GM12878 (cell line): ENCODE results near the gene ATL1.

ENCODE experiments used
- ATF3 ChIP-seq: IDR thresholded peaks from 2 replicates; pipeline ENCODE4 v1.6.1; 2011; ENCODE audit warnings: low read depth, mild to moderate bottlenecking, low read length, moderate library complexity, borderline replicate concordance; ENCODE audit errors: extremely low read depth
- CHD1 ChIP-seq: IDR thresholded peaks from 2 replicates; pipeline ENCODE4 v1.6.1; 2012; ENCODE audit warnings: low read depth, low read length, improper control_type of control experiment
- CTCF ChIP-seq, 3 experiments: IDR thresholded peaks in 2 of 3; conservative IDR thresholded peaks in 1 of 3; 2 replicates each; pipeline ENCODE4 v1.5.1; 2011; ENCODE audit warnings: low read depth in 3 of 3, low read length in 3 of 3, mild to moderate bottlenecking in 3 of 3, control low read depth in 2 of 3, moderate library complexity in 2 of 3, inconsistent platforms in 1 of 3, mixed read lengths in 1 of 3; ENCODE audit not compliant: control insufficient read depth in 2 of 3, insufficient read depth in 1 of 3; ENCODE audit errors: extremely low read depth in 1 of 3
- E2F4 ChIP-seq: IDR thresholded peaks from 2 replicates; pipeline ENCODE4 v1.6.1; 2012; ENCODE audit warnings: low read depth, low read length, improper control_type of control experiment
- E4F1 ChIP-seq: fragments of 450-650 bp; IDR thresholded peaks from 2 replicates; pipeline ENCODE4 v1.6.1; 2018; ENCODE audit warnings: borderline replicate concordance, mild to moderate bottlenecking; ENCODE audit not compliant: partially characterized antibody
- ETV6 ChIP-seq, 2 experiments: fragments of 450-650 bp in 1 of 2; IDR thresholded peaks in 1 of 2; conservative IDR thresholded peaks in 1 of 2; 2 replicates each; pipeline ENCODE4 v1.6.1; 2014; ENCODE audit warnings: antibody characterized with exemption in 1 of 2, borderline replicate concordance in 1 of 2, low read depth in 1 of 2, mild to moderate bottlenecking in 1 of 2, moderate library complexity in 1 of 2
- EZH2 ChIP-seq: IDR thresholded peaks from 2 replicates; pipeline ENCODE4 v1.6.1; 2012; ENCODE audit warnings: low read depth, mild to moderate bottlenecking, control low read depth, inconsistent platforms, low read length, borderline replicate concordance; ENCODE audit not compliant: control insufficient read depth
- MAX ChIP-seq: IDR thresholded peaks from 2 replicates; pipeline ENCODE4 v1.6.1; 2012; ENCODE audit warnings: low read depth, low read length, improper control_type of control experiment
- POLR2AphosphoS5 ChIP-seq: IDR thresholded peaks from 2 replicates; pipeline ENCODE4 v1.6.1; 2011; ENCODE audit warnings: mild to moderate bottlenecking, low read length, inconsistent platforms
- REST ChIP-seq: IDR thresholded peaks from 2 replicates; pipeline ENCODE4 v1.6.1; 2012; ENCODE audit warnings: mild to moderate bottlenecking, low read depth, low read length
- USF1 ChIP-seq: IDR thresholded peaks from 2 replicates; pipeline ENCODE4 v1.6.1; 2011; ENCODE audit warnings: borderline replicate concordance, low read depth, mild to moderate bottlenecking, moderate library complexity, mixed read lengths, low read length; ENCODE audit not compliant: insufficient read depth; ENCODE audit errors: extremely low read length
- ZNF274 ChIP-seq: IDR thresholded peaks from one replicate; pipeline ENCODE4 v1.8.0; 2011; ENCODE audit not compliant: insufficient read length, insufficient read depth

GRCh38 chr14:50551877-50552276, 8.1 kb upstream of the ATL1 start:
- TF ChIP-seq E4F1 (no peak), CTCF (IDR thresholded peaks at IDR 0.05 in 2 of 3, conservative IDR thresholded peaks at IDR 0.05 in 1 of 3; ENCODE audit: control insufficient read depth in 2 of 3, extremely low read depth in 1 of 3, insufficient read depth in 1 of 3, low read depth in 3 of 3, low read length in 3 of 3) (no peak), MAX (no peak), ATF3 (no peak), CHD1 (no peak), E2F4 (no peak), EZH2 (no peak), ZNF274 (no peak), POLR2AphosphoS5 (no peak), USF1 (no peak), ETV6 (conservative IDR thresholded peaks at IDR 0.05 in 1 of 2, IDR thresholded peaks at IDR 0.05 in 1 of 2; ENCODE audit: borderline replicate concordance in 1 of 2, low read depth in 1 of 2) (no peak), REST (no peak)
